ENCODE measurements around the gene ERG.

DNA sequence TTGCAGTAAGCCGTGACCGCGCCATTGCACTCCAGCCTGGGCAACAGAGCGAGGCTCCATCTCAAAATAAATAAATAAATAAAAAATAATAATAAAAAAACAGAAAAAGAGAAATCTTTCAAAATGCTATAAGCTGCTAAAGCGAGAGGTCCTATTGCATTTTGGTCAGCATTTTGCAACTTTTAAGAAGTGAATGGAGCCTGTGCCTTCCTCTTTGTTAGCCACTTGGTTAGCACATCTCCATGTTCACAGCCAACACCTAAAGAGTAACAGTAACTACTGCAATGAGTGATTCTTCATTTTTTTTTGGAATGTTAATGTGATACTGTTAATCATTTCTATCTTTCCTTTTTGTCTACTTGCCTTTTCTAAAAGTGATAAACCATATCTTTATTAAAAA is 80.6 kb downstream of the ERG start:
- TF ChIP-seq, protein P1, sequence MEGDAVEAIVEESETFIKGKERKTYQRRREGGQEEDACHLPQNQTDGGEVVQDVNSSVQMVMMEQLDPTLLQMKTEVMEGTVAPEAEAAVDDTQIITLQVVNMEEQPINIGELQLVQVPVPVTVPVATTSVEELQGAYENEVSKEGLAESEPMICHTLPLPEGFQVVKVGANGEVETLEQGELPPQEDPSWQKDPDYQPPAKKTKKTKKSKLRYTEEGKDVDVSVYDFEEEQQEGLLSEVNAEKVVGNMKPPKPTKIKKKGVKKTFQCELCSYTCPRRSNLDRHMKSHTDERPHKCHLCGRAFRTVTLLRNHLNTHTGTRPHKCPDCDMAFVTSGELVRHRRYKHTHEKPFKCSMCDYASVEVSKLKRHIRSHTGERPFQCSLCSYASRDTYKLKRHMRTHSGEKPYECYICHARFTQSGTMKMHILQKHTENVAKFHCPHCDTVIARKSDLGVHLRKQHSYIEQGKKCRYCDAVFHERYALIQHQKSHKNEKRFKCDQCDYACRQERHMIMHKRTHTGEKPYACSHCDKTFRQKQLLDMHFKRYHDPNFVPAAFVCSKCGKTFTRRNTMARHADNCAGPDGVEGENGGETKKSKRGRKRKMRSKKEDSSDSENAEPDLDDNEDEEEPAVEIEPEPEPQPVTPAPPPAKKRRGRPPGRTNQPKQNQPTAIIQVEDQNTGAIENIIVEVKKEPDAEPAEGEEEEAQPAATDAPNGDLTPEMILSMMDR (IDR thresholded peaks at IDR 0.05) = no peak
- TF ChIP-seq, protein P2, sequence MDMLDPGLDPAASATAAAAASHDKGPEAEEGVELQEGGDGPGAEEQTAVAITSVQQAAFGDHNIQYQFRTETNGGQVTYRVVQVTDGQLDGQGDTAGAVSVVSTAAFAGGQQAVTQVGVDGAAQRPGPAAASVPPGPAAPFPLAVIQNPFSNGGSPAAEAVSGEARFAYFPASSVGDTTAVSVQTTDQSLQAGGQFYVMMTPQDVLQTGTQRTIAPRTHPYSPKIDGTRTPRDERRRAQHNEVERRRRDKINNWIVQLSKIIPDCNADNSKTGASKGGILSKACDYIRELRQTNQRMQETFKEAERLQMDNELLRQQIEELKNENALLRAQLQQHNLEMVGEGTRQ (IDR thresholded peaks at IDR 0.05; ENCODE audit: borderline replicate concordance, low read depth, low read length) = no peak
- TF ChIP-seq MEF2A (IDR thresholded peaks at IDR 0.05; ENCODE audit: borderline replicate concordance, low read depth) (no peak), YY1 (IDR thresholded peaks at IDR 0.05; ENCODE audit: low read depth) (no peak)
- TF ChIP-seq, protein P3, sequence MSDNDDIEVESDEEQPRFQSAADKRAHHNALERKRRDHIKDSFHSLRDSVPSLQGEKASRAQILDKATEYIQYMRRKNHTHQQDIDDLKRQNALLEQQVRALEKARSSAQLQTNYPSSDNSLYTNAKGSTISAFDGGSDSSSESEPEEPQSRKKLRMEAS (IDR thresholded peaks at IDR 0.05; ENCODE audit: low read depth) = no peak
